EL (cell line): ENCODE measurements around the gene SLC22A16.
A peak's percentile ranks its signal among the peaks of the same experiment; 100 is the strongest.

ENCODE experiments used
- DNase-seq: peaks from one replicate; pipeline ENCODE4 v3.0.0-alpha.2; 2016

Gene SLC22A16

GRCh38 chr6:110399219-110400071 is 77.0 kb downstream of the SLC22A16 start:
- DNase-seq: no peak

GRCh38 chr6:110398778-110399177 is 77.6 kb downstream of the SLC22A16 start:
- DNase-seq: peak; percentile 62

- DNase-seq: no peak
These were observed 81.2 kb downstream of the SLC22A16 start for GRCh38 chr6:110395221-110395620.

- DNase-seq: no peak
These were observed 82.0 kb downstream of the SLC22A16 start for GRCh38 chr6:110394409-110394808.

- no peak for DNase-seq
These were observed 83.7 kb downstream of the SLC22A16 start for GRCh38 chr6:110392727-110393126.

- DNase-seq: no peak
These were observed 86.0 kb downstream of the SLC22A16 start for GRCh38 chr6:110390404-110390803.

GRCh38 chr6:110389689-110390382 is 86.6 kb downstream of the SLC22A16 start:
- no peak for DNase-seq

GRCh38 chr6:110387986-110388385 is 88.4 kb downstream of the SLC22A16 start:
- no peak for DNase-seq

- DNase-seq: no peak
These were observed 91.0 kb downstream of the SLC22A16 start for GRCh38 chr6:110385458-110385863.

GRCh38 chr6:110378552-110378951 is 97.9 kb downstream of the SLC22A16 start:
- DNase-seq: no peak
